ENCODE results near the gene BTBD9.
"Not testable (repeated sequence)": the region's sequence is repeated elsewhere in the genome, so short reads cannot be mapped to it uniquely, and the experiment has no call there.

The BTBD9 gene

DNA sequence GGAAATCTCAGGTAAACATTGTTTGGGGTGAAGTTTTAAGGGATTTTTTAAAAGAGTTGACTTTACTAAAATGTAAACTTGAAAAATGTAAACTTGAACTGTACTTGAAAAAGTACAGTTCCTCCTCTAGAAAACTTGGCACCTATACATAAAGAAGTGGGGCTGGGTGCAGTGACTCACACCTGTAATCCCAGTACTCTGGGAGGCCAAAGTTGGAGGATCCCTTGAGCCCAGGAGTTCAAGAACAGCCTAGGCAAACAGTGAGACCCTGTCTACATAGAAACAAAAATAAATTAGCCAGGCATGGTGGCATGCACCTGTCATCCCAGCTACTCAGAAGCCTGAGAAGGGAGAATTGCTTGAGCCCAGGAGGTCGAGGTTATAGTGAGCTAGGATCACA lies 7.2 kb downstream of the BTBD9 start:
- no peaks in the 10 kb centered on the region for H3K9me3 Mint-ChIP-seq (ENCODE audit: low read depth)
- H3K27ac Mint-ChIP-seq = no peak overlapping the region
- H3K27me3 Mint-ChIP-seq = no peaks in the 10 kb centered on the region
- peaks cover 43% of the 10 kb centered on the region for H3K4me1 Mint-ChIP-seq (ENCODE audit: low read depth)
- H3K36me3 Mint-ChIP-seq = peaks cover 2% of the 10 kb centered on the region
- H3K4me3 Mint-ChIP-seq = no peak overlapping the region

DNA sequence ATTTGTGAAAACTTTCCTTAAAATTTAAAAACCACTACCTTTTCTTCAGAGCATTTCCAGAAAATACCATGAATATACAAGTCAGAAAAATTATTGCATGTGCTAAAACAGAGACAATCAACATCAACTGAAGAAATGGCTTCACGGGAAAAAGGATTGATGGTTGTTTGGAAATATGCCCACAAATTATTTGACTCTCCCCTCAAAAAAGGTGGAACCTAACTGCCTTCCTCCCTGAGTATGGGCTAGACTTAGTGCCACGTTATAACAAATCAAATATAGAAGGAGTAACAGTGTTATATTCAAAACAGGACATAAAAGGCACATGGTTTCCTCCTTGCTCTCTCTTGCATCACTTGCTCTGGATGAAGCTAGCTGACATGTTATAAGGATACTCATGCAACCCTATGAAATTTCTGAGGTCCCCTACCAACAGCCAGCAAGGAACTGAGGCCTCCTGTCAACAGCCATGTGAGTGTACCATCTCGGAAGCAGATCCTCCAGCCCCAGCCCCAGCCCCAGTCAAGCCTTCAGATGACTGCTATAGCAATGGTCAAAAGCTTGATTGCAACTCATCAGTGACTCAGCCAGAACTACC lies 8.4 kb downstream of the BTBD9 start:
- Mint-ChIP-seq H3K4me3 (no peak overlapping the region), H3K4me1 (ENCODE audit: low read depth) (peaks cover 36% of the 10 kb centered on the region), H3K27ac (no peak overlapping the region), H3K27me3 (no peaks in the 10 kb centered on the region), H3K36me3 (peaks cover 2% of the 10 kb centered on the region), H3K9me3 (ENCODE audit: low read depth) (no peaks in the 10 kb centered on the region)

- Mint-ChIP-seq H3K27ac (no peak overlapping the region), H3K36me3 (peaks cover 9% of the 10 kb centered on the region), H3K4me3 (no peak overlapping the region), H3K4me1 (ENCODE audit: low read depth) (peaks cover 24% of the 10 kb centered on the region), H3K27me3 (no peaks in the 10 kb centered on the region), H3K9me3 (ENCODE audit: low read depth) (no peaks in the 10 kb centered on the region)
These were observed 14.5 kb downstream of the BTBD9 start for GRCh38 chr6:38625217-38625616.

DNA sequence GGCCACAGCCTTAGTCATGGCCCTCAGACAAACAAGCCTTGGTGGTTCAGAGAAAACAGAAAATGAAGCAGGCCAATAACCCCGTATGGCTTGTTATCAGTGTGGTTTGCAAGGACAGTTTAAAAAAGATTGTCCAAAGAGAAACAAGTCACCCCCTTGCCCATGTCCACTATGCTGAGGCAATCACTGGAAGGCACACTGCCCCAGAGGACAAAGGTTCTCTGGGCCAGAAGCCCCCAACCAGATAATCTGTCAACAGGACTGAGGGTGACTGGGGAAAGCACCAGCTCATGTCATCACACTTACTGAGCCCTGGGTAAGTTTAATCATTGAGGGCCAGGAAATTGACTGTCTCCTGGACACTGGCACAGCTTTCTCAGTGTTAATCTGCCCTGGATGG lies 20.4 kb downstream of the BTBD9 start:
- H3K36me3 Mint-ChIP-seq = peaks cover 10% of the 10 kb centered on the region
- H3K4me3 Mint-ChIP-seq; H3K27ac Mint-ChIP-seq; H3K27me3 Mint-ChIP-seq; H3K9me3 Mint-ChIP-seq (ENCODE audit: low read depth): not testable (repeated sequence)
- H3K4me1 Mint-ChIP-seq (ENCODE audit: low read depth) = peaks cover 13% of the 10 kb centered on the region

DNA sequence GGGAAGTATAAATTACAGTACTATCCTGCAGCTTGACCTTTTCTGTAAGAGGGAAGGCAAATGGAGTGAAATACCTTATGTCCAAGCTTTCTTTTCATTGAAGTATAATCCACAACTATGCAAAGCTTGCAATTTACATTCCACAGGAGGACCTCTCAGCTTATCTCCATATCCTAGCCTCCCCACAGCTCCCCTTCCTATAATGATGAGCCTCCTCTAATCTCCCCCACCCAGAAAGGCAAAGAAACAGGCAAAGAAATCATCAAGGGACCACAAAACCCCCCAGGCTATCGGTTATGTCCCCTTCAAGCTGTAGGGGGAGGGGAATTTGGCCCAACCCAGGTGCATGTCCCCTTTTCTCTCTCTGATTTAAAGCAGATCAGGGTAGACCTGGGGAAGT lies 21.4 kb downstream of the BTBD9 start:
- not testable (repeated sequence) for H3K27me3 Mint-ChIP-seq; H3K27ac Mint-ChIP-seq; H3K4me3 Mint-ChIP-seq; H3K9me3 Mint-ChIP-seq (ENCODE audit: low read depth)
- Mint-ChIP-seq H3K36me3 (peaks cover 10% of the 10 kb centered on the region), H3K4me1 (ENCODE audit: low read depth) (peaks cover 12% of the 10 kb centered on the region)

DNA sequence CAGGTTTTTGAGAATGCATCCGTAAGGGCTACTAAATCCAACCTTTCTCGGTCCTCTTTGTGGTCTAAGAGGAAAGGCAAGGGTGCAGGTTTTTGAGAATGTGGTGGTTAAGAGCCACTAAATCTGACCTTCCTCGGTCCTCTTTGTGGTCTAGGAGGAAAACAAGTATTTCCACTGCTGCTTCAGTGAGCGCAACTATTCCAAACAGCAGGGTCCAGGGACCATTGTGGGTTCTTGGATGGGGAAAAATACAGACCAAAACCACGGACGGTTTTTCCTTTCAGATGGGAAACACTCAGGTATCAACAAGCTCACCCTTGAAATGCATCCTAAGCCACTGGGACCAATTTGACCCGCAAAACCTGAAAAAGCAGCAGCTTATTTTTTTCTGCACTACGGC lies 21.9 kb downstream of the BTBD9 start:
- peaks cover 8% of the 10 kb centered on the region for H3K36me3 Mint-ChIP-seq
- no peak overlapping the region for H3K27ac Mint-ChIP-seq
- H3K4me1 Mint-ChIP-seq (ENCODE audit: low read depth) = peaks cover 9% of the 10 kb centered on the region
- no peaks in the 10 kb centered on the region for H3K27me3 Mint-ChIP-seq
- H3K4me3 Mint-ChIP-seq = no peak overlapping the region
- no peaks in the 10 kb centered on the region for H3K9me3 Mint-ChIP-seq (ENCODE audit: low read depth)

GRCh38 chr6:38612143-38612965 lies 27.4 kb downstream of the BTBD9 start:
- peaks cover 9% of the 10 kb centered on the region for H3K4me1 Mint-ChIP-seq (ENCODE audit: low read depth)
- H3K27ac Mint-ChIP-seq = no peak overlapping the region
- no peaks in the 10 kb centered on the region for H3K9me3 Mint-ChIP-seq (ENCODE audit: low read depth)
- peaks cover 12% of the 10 kb centered on the region for H3K36me3 Mint-ChIP-seq
- no peaks in the 10 kb centered on the region for H3K27me3 Mint-ChIP-seq
- H3K4me3 Mint-ChIP-seq = no peak overlapping the region

DNA sequence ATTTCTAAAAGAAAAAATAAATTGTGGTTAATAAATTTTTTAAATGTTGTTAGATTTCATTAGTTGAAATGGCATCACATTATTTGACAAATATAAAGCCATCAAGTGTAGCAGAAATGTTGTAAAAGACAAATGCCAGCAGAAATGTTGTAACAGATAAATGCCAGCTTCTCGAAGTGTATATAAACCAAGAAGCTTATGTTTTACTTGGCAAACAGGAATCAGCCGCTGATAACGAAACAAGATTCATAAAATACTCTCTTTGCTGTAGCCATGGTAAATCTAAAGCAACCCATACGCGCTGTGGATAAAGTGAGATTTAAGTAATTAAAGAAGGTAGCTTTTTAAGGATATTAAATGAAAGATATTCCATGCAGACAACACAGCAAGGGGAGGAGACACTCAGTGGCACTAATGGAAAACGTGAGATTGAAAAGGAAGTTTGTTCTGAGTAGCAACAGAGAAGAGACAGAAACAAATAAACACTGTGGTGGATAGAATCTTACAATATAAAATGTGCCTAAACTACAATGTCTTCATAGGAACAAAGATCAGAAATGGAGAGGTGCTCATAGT lies 29.6 kb downstream of the BTBD9 start:
- Mint-ChIP-seq H3K9me3 (ENCODE audit: low read depth) (no peaks in the 10 kb centered on the region), H3K4me3 (no peak overlapping the region), H3K4me1 (ENCODE audit: low read depth) (peaks cover 9% of the 10 kb centered on the region), H3K27ac (no peak overlapping the region), H3K27me3 (no peaks in the 10 kb centered on the region), H3K36me3 (peaks cover 12% of the 10 kb centered on the region)

GRCh38 chr6:38604700-38605099 lies 35.0 kb downstream of the BTBD9 start:
- Mint-ChIP-seq H3K9me3 (ENCODE audit: low read depth) (no peaks in the 10 kb centered on the region), H3K4me3 (no peak overlapping the region), H3K4me1 (ENCODE audit: low read depth) (peaks cover 12% of the 10 kb centered on the region), H3K27me3 (no peaks in the 10 kb centered on the region), H3K27ac (no peak overlapping the region), H3K36me3 (peaks cover 11% of the 10 kb centered on the region)

GRCh38 chr6:38603966-38604365 lies 35.8 kb downstream of the BTBD9 start:
- Mint-ChIP-seq H3K4me1 (ENCODE audit: low read depth) (peaks cover 12% of the 10 kb centered on the region), H3K27me3 (no peaks in the 10 kb centered on the region), H3K27ac (no peak overlapping the region), H3K36me3 (peaks cover 15% of the 10 kb centered on the region), H3K4me3 (no peak overlapping the region), H3K9me3 (ENCODE audit: low read depth) (no peaks in the 10 kb centered on the region)

DNA sequence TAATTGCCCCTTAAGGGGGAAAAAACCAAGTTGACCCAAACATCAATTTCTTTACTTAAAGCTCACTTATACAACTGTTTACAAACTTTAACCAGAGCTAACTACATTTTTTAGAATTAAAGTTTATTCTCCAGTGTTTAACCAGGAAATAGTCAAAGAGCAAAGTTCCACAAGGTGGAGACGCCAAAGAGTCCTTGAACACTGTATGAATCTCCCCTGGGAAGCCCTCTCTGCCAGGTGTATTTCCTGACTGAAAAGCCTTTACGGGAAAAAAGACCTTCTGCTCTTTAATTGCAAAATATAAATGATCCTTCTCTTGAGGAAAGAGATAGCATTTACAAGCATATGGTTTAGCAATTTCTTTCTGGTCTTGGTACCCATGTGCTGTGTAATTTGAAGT lies 36.2 kb downstream of the BTBD9 start:
- no peaks in the 10 kb centered on the region for H3K9me3 Mint-ChIP-seq (ENCODE audit: low read depth)
- peaks cover 12% of the 10 kb centered on the region for H3K4me1 Mint-ChIP-seq (ENCODE audit: low read depth)

DNA sequence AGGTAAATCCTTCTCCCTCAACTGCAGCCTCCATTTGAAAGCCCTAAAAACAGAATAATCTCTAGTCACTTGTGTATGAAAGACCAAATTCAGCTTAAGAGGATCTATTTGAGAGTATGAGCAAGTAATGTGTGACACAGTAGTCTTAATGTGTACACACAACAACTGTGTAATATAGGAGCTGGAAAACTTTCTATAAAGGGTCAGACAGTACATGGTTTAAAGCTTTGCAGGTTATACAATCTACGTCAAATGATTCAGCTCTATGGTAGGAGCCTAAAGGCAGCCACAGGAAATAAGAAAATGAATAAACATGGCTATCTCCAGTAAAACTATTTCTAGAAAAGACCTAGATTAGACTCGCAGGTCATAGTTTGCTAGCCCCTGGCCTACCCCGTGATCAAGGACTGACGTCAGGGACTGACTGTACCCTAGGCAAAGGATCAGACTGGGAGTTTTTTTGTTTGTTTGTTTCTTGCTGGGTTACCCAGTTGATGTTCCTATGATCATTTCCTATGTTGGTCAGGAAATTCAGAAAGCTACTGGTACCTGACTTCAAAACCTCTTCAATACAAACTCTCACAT lies 39.7 kb downstream of the BTBD9 start:
- Mint-ChIP-seq H3K9me3 (ENCODE audit: low read depth) (no peaks in the 10 kb centered on the region), H3K27me3 (no peaks in the 10 kb centered on the region), H3K4me3 (no peak overlapping the region), H3K4me1 (ENCODE audit: low read depth) (peaks cover 9% of the 10 kb centered on the region), H3K36me3 (peaks cover 22% of the 10 kb centered on the region), H3K27ac (no peak overlapping the region)

More for the DNA sequence above, 36.2 kb downstream of the BTBD9 start:
- H3K27ac Mint-ChIP-seq = no peak overlapping the region
- peaks cover 16% of the 10 kb centered on the region for H3K36me3 Mint-ChIP-seq
- H3K4me3 Mint-ChIP-seq = no peak overlapping the region
- H3K27me3 Mint-ChIP-seq = no peaks in the 10 kb centered on the region

- Mint-ChIP-seq H3K27ac (no peak overlapping the region), H3K4me3 (no peak overlapping the region)
These were observed 40.5 kb downstream of the BTBD9 start for GRCh38 chr6:38599261-38599660.

GRCh38 chr6:38593998-38594665 lies 45.6 kb downstream of the BTBD9 start:
- H3K27ac Mint-ChIP-seq = no peak overlapping the region
- no peak overlapping the region for H3K4me3 Mint-ChIP-seq
- H3K4me1 Mint-ChIP-seq (ENCODE audit: low read depth) = peaks cover 5% of the 10 kb centered on the region
- peaks cover 35% of the 10 kb centered on the region for H3K36me3 Mint-ChIP-seq
- no peaks in the 10 kb centered on the region for H3K27me3 Mint-ChIP-seq
- no peaks in the 10 kb centered on the region for H3K9me3 Mint-ChIP-seq (ENCODE audit: low read depth)

More at GRCh38 chr6:38599261-38599660, 40.5 kb downstream of the BTBD9 start:
- Mint-ChIP-seq H3K9me3 (ENCODE audit: low read depth) (no peaks in the 10 kb centered on the region), H3K4me1 (ENCODE audit: low read depth) (peaks cover 9% of the 10 kb centered on the region), H3K36me3 (peaks cover 24% of the 10 kb centered on the region), H3K27me3 (no peaks in the 10 kb centered on the region)

GRCh38 chr6:38593409-38593808 lies 46.3 kb downstream of the BTBD9 start:
- peaks cover 33% of the 10 kb centered on the region for H3K36me3 Mint-ChIP-seq
- no peak overlapping the region for H3K27ac Mint-ChIP-seq
- H3K4me3 Mint-ChIP-seq = no peak overlapping the region
- H3K9me3 Mint-ChIP-seq (ENCODE audit: low read depth) = no peaks in the 10 kb centered on the region
- H3K27me3 Mint-ChIP-seq = no peaks in the 10 kb centered on the region
- peaks cover 5% of the 10 kb centered on the region for H3K4me1 Mint-ChIP-seq (ENCODE audit: low read depth)

All from activated naive CD8-positive, alpha-beta T cell (primary cell).